Esophagus squamous epithelium (tissue), 4 donors: ENCODE measurements around the gene SEPTIN5.

Experiments used
- CTCF ChIP-seq, 6 experiments: fragments of 450-650 bp in 4 of 6; fragments of 200-600 bp in 2 of 6; sonication (generic) in 2 of 6; IDR thresholded peaks; one replicate each; pipeline ENCODE4 v1.5.1; 2016 to 2019; ENCODE audit warnings: antibody characterized with exemption in 6 of 6, mild to moderate bottlenecking in 4 of 6, moderate library complexity in 4 of 6
- POLR2A ChIP-seq, 4 donors: fragments of 450-650 bp; IDR thresholded peaks; one replicate each; pipeline ENCODE4 v1.6.1; 2017; ENCODE audit warnings: antibody characterized with exemption in 4 of 4, mild to moderate bottlenecking in 4 of 4, moderate library complexity in 3 of 4

- TF ChIP-seq POLR2A (IDR thresholded peaks at IDR 0.05) = no peak
- TF ChIP-seq CTCF (IDR thresholded peaks at IDR 0.05) = no peak
Observed at GRCh38 chr22:19734837-19735382, 20.6 kb downstream of the SEPTIN5 start.
